HCT116 (cell line): Measurements from ENCODE around the gene SMIM45.

Source experiments
- ATAC-seq: fragments of 200-7000 bp; cut with Tn5 transposase; 2 replicates; pipeline ENCODE4 v1.9.1; 2020; ENCODE audit warnings: mild to moderate bottlenecking, moderate library complexity
- BruUV-seq: library from RNA; stranded (reverse); fragments of 400-500 nt; replicated peaks from 2 replicates; lab custom pipeline; 2021; lab: Mats Ljungman, UMichigan
- CTCF ChIA-PET: fragments of 300-600 bp; sonication (Branson Sonifier 250); formaldehyde crosslinking; loops from one replicate; lab custom pipeline; 2021; ENCODE audit warnings: antibody characterized with exemption; lab: Charles Lee
- POLR2A ChIA-PET: fragments of 300-600, 350-600 bp; sonication (Branson Sonifier 250); formaldehyde crosslinking; loops from one replicate; lab custom pipeline; 2021; ENCODE audit warnings: antibody characterized with exemption; lab: Charles Lee
- RAD21 ChIA-PET, 2 experiments: fragments of 300-600 bp; sonication (Branson Sonifier 250); formaldehyde crosslinking; loops; one replicate each; lab custom pipeline; 2023; ENCODE audit warnings: low total read pairs in 2 of 2; ENCODE audit not compliant: uncharacterized antibody in 2 of 2, unreplicated experiment in 2 of 2, low non-redundant PET in 1 of 2; lab: Charles Lee
- DNase-seq: peaks from one replicate; pipeline ENCODE4 v3.0.0-alpha.2; 2010; ENCODE audit warnings: low read depth, low spot score
- H2AFZ ChIP-seq: fragments of 200-600 bp; shearing (Covaris generic), sonication (generic); 2 replicates; pipeline ENCODE4 v1.6.1; 2017; ENCODE audit warnings: low read depth, mixed run types, mixed read lengths, antibody characterized with exemption, low read length; ENCODE audit not compliant: poor library complexity, severe bottlenecking
- H3K27ac ChIP-seq: 2 replicates; pipeline ENCODE4 v1.5.1; 2012; ENCODE audit warnings: low read depth, low read length
- H3K27me3 ChIP-seq: fragments of 200-600 bp; sonication (generic); 2 replicates; pipeline ENCODE4 v1.6.1; 2016; ENCODE audit warnings: mixed run types, low read length, mixed read lengths; ENCODE audit not compliant: insufficient read depth
- H3K36me3 ChIP-seq, 2 experiments: fragments of 200-500 bp in 1 of 2; fragments of 200-600 bp in 1 of 2; sonication (Bioruptor generic) in 1 of 2; sonication (generic) in 1 of 2; 2 replicates each; pipeline versions ENCODE4 v1.5.1 to v1.6.1; 2014 to 2016; ENCODE audit warnings: low read length in 2 of 2, inconsistent platforms in 1 of 2, mixed read lengths in 1 of 2, mixed run types in 1 of 2; ENCODE audit not compliant: insufficient read depth in 2 of 2, control insufficient read depth in 1 of 2
- H3K4me1 ChIP-seq, 2 experiments: fragments of 200-600 bp in 1 of 2; sonication (generic) in 1 of 2; 2 replicates each; pipeline versions ENCODE4 v1.5.1 to v1.6.1; 2012 to 2017; ENCODE audit warnings: low read length in 2 of 2, inconsistent platforms in 1 of 2, mild to moderate bottlenecking in 1 of 2, mixed read lengths in 1 of 2, mixed run types in 1 of 2, moderate library complexity in 1 of 2; ENCODE audit not compliant: insufficient read depth in 2 of 2, control insufficient read depth in 1 of 2
- H3K4me2 ChIP-seq: fragments of 200-600 bp; sonication (generic); 2 replicates; pipeline ENCODE4 v1.6.1; 2017; ENCODE audit warnings: mixed run types, low read length, mixed read lengths
- H3K4me3 ChIP-seq, 2 experiments: fragments of 200-600 bp in 1 of 2; sonication (generic) in 1 of 2; replicated peaks in 1 of 2; 2 replicates each; pipeline ENCODE4 v1.5.1; 2011 to 2016; ENCODE audit warnings: low read length in 2 of 2, control low read depth in 1 of 2, low read depth in 1 of 2, mild to moderate bottlenecking in 1 of 2, mixed read lengths in 1 of 2, mixed run types in 1 of 2
- H3K79me2 ChIP-seq: fragments of 200-600 bp; sonication (generic); 2 replicates; pipeline ENCODE4 v1.6.1; 2017; ENCODE audit warnings: mild to moderate bottlenecking, mixed run types, low read length, moderate library complexity, mixed read lengths; ENCODE audit not compliant: insufficient read depth
- H3K9ac ChIP-seq: fragments of 200-600 bp; sonication (generic); 2 replicates; pipeline ENCODE4 v1.6.1; 2016; ENCODE audit warnings: low read length, mixed read lengths
- H3K9me2 ChIP-seq: fragments of 200-600 bp; sonication (generic), shearing (Covaris generic); 2 replicates; pipeline ENCODE4 v1.6.1; 2017; ENCODE audit warnings: mixed run types, mild to moderate bottlenecking, moderate library complexity; ENCODE audit not compliant: insufficient read depth
- H3K9me3 ChIP-seq, 2 experiments: fragments of 200-500 bp in 1 of 2; fragments of 200-600 bp in 1 of 2; sonication (Bioruptor generic) in 1 of 2; sonication (generic) in 1 of 2; 2 replicates each; pipeline ENCODE4 v1.6.1; 2014 to 2017; ENCODE audit warnings: low read length in 2 of 2, mixed read lengths in 2 of 2, inconsistent platforms in 1 of 2, low read depth in 1 of 2, mild to moderate bottlenecking in 1 of 2, mixed run types in 1 of 2, moderate library complexity in 1 of 2; ENCODE audit not compliant: control insufficient read depth in 1 of 2, insufficient read depth in 1 of 2
- H4K20me1 ChIP-seq: fragments of 200-600 bp; sonication (generic), shearing (Covaris generic); 2 replicates; pipeline ENCODE4 v1.6.1; 2017; ENCODE audit warnings: mixed run types, mild to moderate bottlenecking, moderate library complexity; ENCODE audit not compliant: insufficient read depth
- ATF3 ChIP-seq: IDR thresholded peaks from 2 replicates; pipeline ENCODE4 v1.6.1; 2012
- CEBPB ChIP-seq: IDR thresholded peaks from 2 replicates; pipeline ENCODE4 v1.6.1; 2012; ENCODE audit warnings: low read depth
- EGR1 ChIP-seq: IDR thresholded peaks from 2 replicates; pipeline ENCODE4 v1.6.1; 2012; ENCODE audit warnings: low read depth
- ELF1 ChIP-seq: IDR thresholded peaks from 2 replicates; pipeline ENCODE4 v1.6.1; 2012; ENCODE audit warnings: low read depth, borderline replicate concordance
- EZH2 ChIP-seq: fragments of 200-600 bp; sonication (generic); IDR thresholded peaks from 2 replicates; pipeline ENCODE4 v1.6.1; 2017; ENCODE audit warnings: antibody characterized with exemption, mixed run types
- EZH2phosphoT487 ChIP-seq: fragments of 200-600 bp; IDR thresholded peaks from 2 replicates; pipeline ENCODE4 v1.6.1; 2018; ENCODE audit warnings: antibody characterized with exemption, borderline replicate concordance
- FOSL1 ChIP-seq: IDR thresholded peaks from 2 replicates; pipeline ENCODE4 v1.6.1; 2012; ENCODE audit warnings: low read depth
- JUND ChIP-seq: IDR thresholded peaks from 2 replicates; pipeline ENCODE4 v1.6.1; 2012
- POLR2AphosphoS5 ChIP-seq: IDR thresholded peaks from 2 replicates; pipeline ENCODE4 v1.6.1; 2011; ENCODE audit warnings: mild to moderate bottlenecking, low read depth, low read length, moderate library complexity
- RAD21 ChIP-seq: IDR thresholded peaks from 2 replicates; pipeline ENCODE4 v1.6.1; 2012; ENCODE audit warnings: low read depth, mild to moderate bottlenecking
- REST ChIP-seq: IDR thresholded peaks from 2 replicates; pipeline ENCODE4 v1.6.1; 2012; ENCODE audit warnings: low read depth
- SIN3A ChIP-seq: IDR thresholded peaks from 2 replicates; pipeline ENCODE4 v1.6.1; 2012; ENCODE audit warnings: low read depth
- SRF ChIP-seq: IDR thresholded peaks from 2 replicates; pipeline ENCODE4 v1.6.1; 2012; ENCODE audit warnings: low read depth
- TCF7L2 ChIP-seq: IDR thresholded peaks from 2 replicates; pipeline ENCODE4 v1.7.0; 2011; ENCODE audit warnings: borderline replicate concordance, inconsistent platforms; ENCODE audit not compliant: insufficient read depth, insufficient read length; ENCODE audit errors: extremely low read depth
- YY1 ChIP-seq: IDR thresholded peaks from 2 replicates; pipeline ENCODE4 v1.6.1; 2011; ENCODE audit warnings: low read length, low read depth, moderate library complexity, mild to moderate bottlenecking; ENCODE audit not compliant: insufficient replicate concordance; ENCODE audit errors: extremely low read depth
- ZFX ChIP-seq: fragments of 450-650 bp; IDR thresholded peaks from 2 replicates; pipeline ENCODE4 v1.6.1; 2017
- intact Hi-C: fragments of 100-400 bp; cut with micrococcal nuclease; formaldehyde crosslinking; loops from 2 replicates; pipeline ENCODE4 v1.10.0; 2022

SMIM45 gene

GRCh38 chr22:41934284-41935014 lies 17.5 kb upstream of the SMIM45 start:
- ChIA-PET RAD21 (no interaction called here), CTCF (interaction anchor here (1.2 kb wide), 1 partner anchor 237 kb away, joined by 5 read pairs; no protein-coding TSS in a partner anchor), POLR2A (no interaction called here)
- TF ChIP-seq SRF (no peak), RAD21 (no peak), YY1 (no peak)
- no TSS peak for BruUV-seq
- H3K9me3 ChIP-seq = no peaks in the 10 kb centered on the region
- no peak overlapping the region for H3K4me3 ChIP-seq
- no peaks in the 10 kb centered on the region; the same call in 1 of the 2 replicates for H4K20me1 ChIP-seq
- no peaks in the 10 kb centered on the region for H3K9me2 ChIP-seq
- no peak overlapping the region for H3K27ac ChIP-seq
- peaks cover 10% of the 10 kb centered on the region; the same call in 1 of the 2 replicates for H3K79me2 ChIP-seq
- peaks cover 0 to 26% of the 10 kb centered on the region in 2 experiments; a peak in 3 of 4 replicates for H3K36me3 ChIP-seq
- no peaks in the 10 kb centered on the region for H3K27me3 ChIP-seq
- intact Hi-C loops = no loop called here
- H3K4me2 ChIP-seq = no peak overlapping the region
- DNase-seq (no peak), ATAC-seq (no peak)
- H3K4me1 ChIP-seq = no peaks in the 10 kb centered on the region
- no peak overlapping the region for H3K9ac ChIP-seq
- no peak overlapping the region for H2AFZ ChIP-seq

- intact Hi-C loops = no loop called here
- ChIA-PET RAD21 (no interaction called here), POLR2A (no interaction called here), CTCF (interaction anchor here (1.2 kb wide), 1 partner anchor 238 kb away, joined by 5 read pairs; no protein-coding TSS in a partner anchor)
- H2AFZ ChIP-seq = no peak overlapping the region
- H3K4me1 ChIP-seq = no peaks in the 10 kb centered on the region
- H3K27me3 ChIP-seq = no peaks in the 10 kb centered on the region
- H3K4me2 ChIP-seq = no peak overlapping the region
- no peaks in the 10 kb centered on the region; the same call in 1 of the 2 replicates for H4K20me1 ChIP-seq
- no peak for ATAC-seq
- H3K27ac ChIP-seq = no peak overlapping the region
- no peaks in the 10 kb centered on the region for H3K9me3 ChIP-seq
- no peak for TF ChIP-seq JUND
- TF ChIP-seq POLR2AphosphoS5 = no peak
- TF ChIP-seq EZH2 = no peak
- TF ChIP-seq TCF7L2 = no peak
- no peak for TF ChIP-seq ATF3
- no peak for TF ChIP-seq EGR1
- TF ChIP-seq EZH2phosphoT487 = no peak
- TF ChIP-seq ELF1 = no peak
- TF ChIP-seq CEBPB = no peak
- TF ChIP-seq SIN3A = no peak
- TF ChIP-seq REST = no peak
- TF ChIP-seq FOSL1 = no peak
- no peak for TF ChIP-seq ZFX
- H3K4me3 ChIP-seq = no peak overlapping the region
- no TSS peak for BruUV-seq
- peaks cover 0 to 27% of the 10 kb centered on the region in 2 experiments; a peak in 3 of 4 replicates for H3K36me3 ChIP-seq
- no peaks in the 10 kb centered on the region for H3K9me2 ChIP-seq
- no peak for DNase-seq
- peaks cover 14% of the 10 kb centered on the region; the same call in 1 of the 2 replicates for H3K79me2 ChIP-seq
- H3K9ac ChIP-seq = no peak overlapping the region
Measured at GRCh38 chr22:41935015-41935351, 17.0 kb upstream of the SMIM45 start.
